Measurements from ENCODE around the gene PIK3AP1.
"Not testable (repeated sequence)": the region's sequence is repeated elsewhere in the genome, so short reads cannot be mapped to it uniquely, and the experiment has no call there.

DNA sequence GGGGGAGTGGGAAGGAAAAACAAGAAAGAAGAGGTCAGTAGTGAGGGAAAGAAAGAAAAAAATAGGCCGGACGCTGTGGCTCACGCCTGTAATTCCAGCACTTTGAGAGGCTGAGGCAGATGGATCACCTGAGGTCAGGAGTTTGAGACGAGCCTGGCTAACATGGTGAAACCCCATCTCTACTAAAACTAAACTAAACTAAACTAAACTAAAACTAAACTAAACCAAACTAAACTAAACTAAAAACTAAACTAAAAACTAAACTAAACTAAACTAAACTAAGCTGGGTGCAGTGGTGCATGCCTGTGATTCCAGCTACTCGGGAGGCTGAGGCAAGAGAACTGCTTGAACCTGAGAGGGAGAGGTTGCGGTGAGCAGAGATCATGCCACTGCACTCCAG is 22.0 kb downstream of the PIK3AP1 start:
- TF ChIP-seq CTCF (conservative IDR thresholded peaks at IDR 0.05); EZH2 (IDR thresholded peaks at IDR 0.05; ENCODE audit: low read depth): not testable (repeated sequence)
